ENCODE results near the gene ARSG. TPM values are rescaled to one million over a fixed set of nuclear protein-coding genes. Genes with fewer than 3 reads are reported as not detected.
A peak's percentile ranks its signal among the peaks of the same experiment; 100 is the strongest.

The ARSG gene
- total RNA-seq, 2 experiments from 2014 or later: 9.1 to 10.7 TPM

- peak; percentile 84 for DNase-seq
- POLR2A ChIA-PET: interaction anchor here (0.7 to 3.9 kb wide), 5 partner anchors 25 to 225 kb away, joined by 3 to 31 read pairs (median 11); partner anchors contain the start of genes AMZ2, ARSG, PRKAR1A and SLC16A6
- H3K4me3 Mint-ChIP-seq: peak overlapping the region; percentile 35
Measured at GRCh38 chr17:68462381-68463210, 171.3 kb downstream of the ARSG start.

GRCh38 chr17:68463211-68464019 lies 172.1 kb downstream of the ARSG start:
- Mint-ChIP-seq H3K27ac (no peak overlapping the region), H3K9me3 (ENCODE audit: insufficient read depth) (no peaks in the 10 kb centered on the region), H3K36me3 (ENCODE audit: low read depth) (no peaks in the 10 kb centered on the region), H3K4me3 (no peak overlapping the region), H3K4me1 (ENCODE audit: low read depth) (peaks cover 53% of the 10 kb centered on the region), H3K27me3 (ENCODE audit: low read depth) (peaks cover 8% of the 10 kb centered on the region)
- CTCF ChIA-PET: interaction anchor here (0.6 to 13.4 kb wide), 16 partner anchors 10 to 576 kb away, joined by 3 to 126 read pairs (median 4); partner anchors contain the start of gene PRKAR1A
- no peak for ATAC-seq
- POLR2A ChIA-PET: interaction anchor here (1.4 to 3.9 kb wide), 2 partner anchors 49 to 215 kb away, joined by 5 to 31 read pairs; partner anchors contain the start of genes AMZ2 and PRKAR1A
- no peak for DNase-seq

More at GRCh38 chr17:68462381-68463210, 171.3 kb downstream of the ARSG start:
- peaks cover 3% of the 10 kb centered on the region for H3K27me3 Mint-ChIP-seq (ENCODE audit: low read depth)
- peak; percentile 56 for ATAC-seq
- H3K27ac Mint-ChIP-seq: peak overlapping the region; percentile 91
- H3K4me1 Mint-ChIP-seq (ENCODE audit: low read depth): peaks cover 59% of the 10 kb centered on the region
- CTCF ChIA-PET: interaction anchor here (0.6 to 13.4 kb wide), 28 partner anchors 9 to 499 kb away, joined by 3 to 270 read pairs (median 4); partner anchors contain the start of genes AMZ2, ARSG and SLC16A6
- no peaks in the 10 kb centered on the region for H3K36me3 Mint-ChIP-seq (ENCODE audit: low read depth)
- no peaks in the 10 kb centered on the region for H3K9me3 Mint-ChIP-seq (ENCODE audit: insufficient read depth)

GRCh38 chr17:68468334-68468733 lies 177.0 kb downstream of the ARSG start:
- Mint-ChIP-seq H3K4me3 (no peak overlapping the region), H3K36me3 (ENCODE audit: low read depth) (no peaks in the 10 kb centered on the region), H3K27ac (no peak overlapping the region), H3K27me3 (ENCODE audit: low read depth) (peaks cover 21% of the 10 kb centered on the region), H3K4me1 (ENCODE audit: low read depth) (peaks cover 10% of the 10 kb centered on the region), H3K9me3 (ENCODE audit: insufficient read depth) (no peaks in the 10 kb centered on the region)
- ATAC-seq (no peak), DNase-seq (no peak)
- ChIA-PET POLR2A (interaction anchor here (0.7 kb wide), 1 partner anchor 92 kb away, joined by 3 read pairs; no protein-coding TSS in a partner anchor), CTCF (interaction anchor here (1.0 to 13.4 kb wide), 10 partner anchors 11 to 411 kb away, joined by 3 to 126 read pairs (median 15); partner anchors contain the start of gene WIPI1)

DNA sequence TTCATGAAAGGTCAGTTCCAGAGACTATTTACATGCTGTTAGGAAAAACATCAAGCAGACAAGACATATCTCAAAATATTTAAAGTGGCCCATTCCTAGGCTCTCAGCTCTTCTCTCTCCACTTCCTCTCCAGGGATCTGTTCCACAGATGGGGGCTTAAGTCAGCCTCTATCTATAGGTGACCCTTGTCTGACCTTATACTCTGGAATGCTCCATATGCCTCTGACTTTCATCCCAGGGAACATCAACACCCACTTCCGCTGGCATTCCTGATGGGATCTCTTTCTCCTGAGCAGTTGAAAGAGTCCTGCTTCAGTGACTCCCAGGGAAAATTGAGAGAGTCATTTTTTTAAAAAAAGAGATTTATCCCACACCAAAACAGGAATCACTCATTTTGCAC lies 177.5 kb downstream of the ARSG start:
- H3K4me3 Mint-ChIP-seq: no peak overlapping the region
- H3K27ac Mint-ChIP-seq: no peak overlapping the region
- no peaks in the 10 kb centered on the region for H3K36me3 Mint-ChIP-seq (ENCODE audit: low read depth)
- POLR2A ChIA-PET: no interaction called here
- no peak for ATAC-seq
- H3K9me3 Mint-ChIP-seq (ENCODE audit: insufficient read depth): no peaks in the 10 kb centered on the region
- H3K27me3 Mint-ChIP-seq (ENCODE audit: low read depth): peaks cover 24% of the 10 kb centered on the region
- CTCF ChIA-PET: interaction anchor here (1.0 to 13.4 kb wide), 9 partner anchors 11 to 412 kb away, joined by 3 to 126 read pairs (median 17); partner anchors contain the start of gene WIPI1
- H3K4me1 Mint-ChIP-seq (ENCODE audit: low read depth): peaks cover 8% of the 10 kb centered on the region
- no peak for DNase-seq

Small RNA genes lying within 50 kb of the gene (microRNA-seq; reads per million reads assigned to microRNA genes)
- gene MIR635: not detected

Other genes with a start within 250 kb of the ARSG start
- gene AMZ2, start 43.5 kb upstream of the ARSG start, total RNA-seq: 10 to 100 TPM; 79.9 to 80.0 TPM
- 1 to 10 TPM; 6.9 to 7.1 TPM for gene SLC16A6, start 368 bp upstream of the ARSG start, total RNA-seq
- gene WIPI1, start 166.0 kb downstream of the ARSG start, total RNA-seq: 10 to 100 TPM; 40.8 to 41.4 TPM
- 100 to 1,000 TPM; 210 to 221 TPM for gene PRKAR1A, start 220.9 kb downstream of the ARSG start, total RNA-seq

Measured in activated CD8-positive, alpha-beta T cell treated with anti-CD3 and anti-CD28 coated beads, Interleukin-2, amount 10 ng/mL, durations not matched to agents 7 days and 5 days (primary cell).